Erythroblast (primary cell): ENCODE measurements around the gene PRKG1.

Experiments
- GATA1 ChIP-seq: IDR thresholded peaks from 2 replicates; pipeline ENCODE4 v1.6.1; 2011; ENCODE audit warnings: low read depth, mild to moderate bottlenecking, control low read depth, low read length, moderate library complexity
- POLR2A ChIP-seq: IDR thresholded peaks from 2 replicates; pipeline ENCODE4 v1.6.1; 2011; ENCODE audit warnings: mild to moderate bottlenecking, low read length

DNA sequence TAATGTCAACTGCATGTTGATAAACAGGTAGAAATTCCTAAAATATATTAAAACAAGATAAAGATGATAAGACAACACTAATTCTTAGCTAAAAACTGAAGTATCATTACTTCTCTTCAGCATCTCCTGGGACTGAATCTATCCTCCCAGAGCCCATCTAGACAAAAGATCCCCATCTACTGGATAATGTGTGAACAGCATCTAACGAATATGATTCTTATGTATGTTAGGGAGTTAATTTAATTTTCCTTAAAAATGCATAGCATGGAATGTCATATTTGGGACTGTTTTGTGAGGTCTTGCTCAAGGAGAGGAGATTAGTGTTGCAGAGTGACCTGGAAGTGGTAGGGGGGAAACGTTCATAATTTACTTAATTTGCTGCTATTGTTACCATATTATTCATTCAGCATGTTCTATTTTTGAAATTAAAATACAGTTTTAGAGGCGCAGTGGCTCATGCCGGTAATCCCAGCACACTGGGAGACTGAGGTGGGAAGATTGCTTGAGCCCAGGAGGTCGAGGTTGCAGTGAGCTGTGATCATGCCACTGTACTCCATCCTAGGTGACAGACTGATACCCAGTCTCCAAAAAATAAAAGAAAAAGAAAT is 930.2 kb downstream of the PRKG1 start:
- TF ChIP-seq POLR2A = no peak
- no peak for TF ChIP-seq GATA1
